Measurements from ENCODE around the gene PRH2. TPM values are rescaled to one million over a fixed set of nuclear protein-coding genes. Genes with fewer than 3 reads are reported as not detected.

Gene PRH2
- total and polyA plus RNA-seq, 2 experiments from 2014 or later: 0.36 to 0.69 TPM

- Mint-ChIP-seq H3K4me3 (no peak within 1 kb of the TSS), H3K27ac (no peak within 1 kb of the TSS)
- no peak for TF ChIP-seq ETS1 (IDR thresholded peaks at IDR 0.05)
- TF ChIP-seq REST (IDR thresholded peaks at IDR 0.05; ENCODE audit: unreplicated experiment): no peak
- TF ChIP-seq EZH2phosphoT487 (IDR thresholded peaks at IDR 0.05; ENCODE audit: unreplicated experiment): no peak
- TF ChIP-seq ZNF331 (CRISPR knock-in tag; IDR thresholded peaks at IDR 0.05; ENCODE audit: low read depth): no peak
- no peak for TF ChIP-seq ZNF462 (CRISPR knock-in tag; IDR thresholded peaks at IDR 0.05)
- TF ChIP-seq EZH2 (IDR thresholded peaks at IDR 0.05; ENCODE audit: low read depth, unreplicated experiment): no peak
- no peak for TF ChIP-seq NANOG (IDR thresholded peaks at IDR 0.05; ENCODE audit: borderline replicate concordance)
- TF ChIP-seq POLR2AphosphoS5 (IDR thresholded peaks at IDR 0.05; ENCODE audit: low read depth): no peak
- TF ChIP-seq CREB1 (CRISPR knock-in tag; IDR thresholded peaks at IDR 0.05; ENCODE audit: low read depth): no peak
- no peak for TF ChIP-seq CTCF (conservative IDR thresholded peaks at IDR 0.05; ENCODE audit: low read depth in 2 of 2)
- no peak for TF ChIP-seq JUNB (IDR thresholded peaks at IDR 0.05; ENCODE audit: unreplicated experiment)
- TF ChIP-seq STAT1 (IDR thresholded peaks at IDR 0.05; ENCODE audit: unreplicated experiment): no peak
- no peak for TF ChIP-seq ZNF114 (CRISPR knock-in tag; IDR thresholded peaks at IDR 0.05)
These were observed 19.6 kb upstream of the PRH2 start, which contains the start of gene TAS2R13 for GRCh38 chr12:10909462-10909861. TSS of gene TAS2R13 (minus strand) at chr12:10909562. CDS start at chr12:10909298, 264 bp downstream.

More at GRCh38 chr12:10909462-10909861, 19.6 kb upstream of the PRH2 start, which contains the start of gene TAS2R13:
- no peaks in the 10 kb centered on the region for H3K36me3 ChIP-seq (ENCODE audit: insufficient read depth)
- H2AFZ ChIP-seq: no peak within 1 kb of the TSS
- H3K27me3 ChIP-seq (ENCODE audit: insufficient read depth): no peaks in the 10 kb centered on the region
- no peaks in the 10 kb centered on the region for H3F3A ChIP-seq (replicated peaks; ENCODE audit: low read depth)
- no peak within 1 kb of the TSS for H3K27ac ChIP-seq (ENCODE audit: low read depth)
- ATAC-seq (no peak), DNase-seq (ENCODE audit: low spot score) (no peak)
- peaks cover 9% of the 10 kb centered on the region for H3K9me3 Mint-ChIP-seq
- no peak within 1 kb of the TSS for H3K4me2 ChIP-seq
- H3K79me2 ChIP-seq (replicated peaks; ENCODE audit: insufficient read depth): no peaks in the 10 kb centered on the region
- H3K9me2 ChIP-seq (ENCODE audit: insufficient read depth): no peaks in the 10 kb centered on the region
- H4K20me1 ChIP-seq (replicated peaks; ENCODE audit: insufficient read depth): no peaks in the 10 kb centered on the region
- H3K4me1 ChIP-seq (ENCODE audit: insufficient read depth): peaks cover 13% of the 10 kb centered on the region
- H3K4me1 Mint-ChIP-seq: peaks cover 6% of the 10 kb centered on the region
- H3K4me3 ChIP-seq: no peak within 1 kb of the TSS
- H3K27me3 Mint-ChIP-seq (ENCODE audit: insufficient read depth, low read depth, poor library complexity): no peaks in the 10 kb centered on the region
- peaks cover 13% of the 10 kb centered on the region; the same call in 2 of the 3 replicates for H3K36me3 Mint-ChIP-seq (ENCODE audit: low read depth)

Measured in GM23338 (cell line).